Fibroblast of mammary gland (primary cell): ENCODE measurements around the gene HERC2.

ENCODE experiments used
- DNase-seq: peaks from one replicate; pipeline ENCODE4 v3.0.0-alpha.2; 2010; ENCODE audit warnings: low read depth
- H3K4me3 ChIP-seq: 2 replicates; pipeline ENCODE4 v1.5.1; 2011; ENCODE audit warnings: low read depth, mild to moderate bottlenecking, low read length, moderate library complexity; ENCODE audit not compliant: control insufficient read depth
- TF ChIP-seq, protein P1 (sequence below): conservative IDR thresholded peaks from 2 replicates; pipeline ENCODE4 v1.5.1; 2011; ENCODE audit warnings: low read depth, low read length, inconsistent platforms; ENCODE audit not compliant: control insufficient read depth, insufficient read depth

The HERC2 gene

GRCh38 chr15:28192772-28193171 is 129.2 kb downstream of the HERC2 start:
- no peak overlapping the region for H3K4me3 ChIP-seq
- no peak for DNase-seq
- TF ChIP-seq, protein P1, sequence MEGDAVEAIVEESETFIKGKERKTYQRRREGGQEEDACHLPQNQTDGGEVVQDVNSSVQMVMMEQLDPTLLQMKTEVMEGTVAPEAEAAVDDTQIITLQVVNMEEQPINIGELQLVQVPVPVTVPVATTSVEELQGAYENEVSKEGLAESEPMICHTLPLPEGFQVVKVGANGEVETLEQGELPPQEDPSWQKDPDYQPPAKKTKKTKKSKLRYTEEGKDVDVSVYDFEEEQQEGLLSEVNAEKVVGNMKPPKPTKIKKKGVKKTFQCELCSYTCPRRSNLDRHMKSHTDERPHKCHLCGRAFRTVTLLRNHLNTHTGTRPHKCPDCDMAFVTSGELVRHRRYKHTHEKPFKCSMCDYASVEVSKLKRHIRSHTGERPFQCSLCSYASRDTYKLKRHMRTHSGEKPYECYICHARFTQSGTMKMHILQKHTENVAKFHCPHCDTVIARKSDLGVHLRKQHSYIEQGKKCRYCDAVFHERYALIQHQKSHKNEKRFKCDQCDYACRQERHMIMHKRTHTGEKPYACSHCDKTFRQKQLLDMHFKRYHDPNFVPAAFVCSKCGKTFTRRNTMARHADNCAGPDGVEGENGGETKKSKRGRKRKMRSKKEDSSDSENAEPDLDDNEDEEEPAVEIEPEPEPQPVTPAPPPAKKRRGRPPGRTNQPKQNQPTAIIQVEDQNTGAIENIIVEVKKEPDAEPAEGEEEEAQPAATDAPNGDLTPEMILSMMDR = no peak

DNA sequence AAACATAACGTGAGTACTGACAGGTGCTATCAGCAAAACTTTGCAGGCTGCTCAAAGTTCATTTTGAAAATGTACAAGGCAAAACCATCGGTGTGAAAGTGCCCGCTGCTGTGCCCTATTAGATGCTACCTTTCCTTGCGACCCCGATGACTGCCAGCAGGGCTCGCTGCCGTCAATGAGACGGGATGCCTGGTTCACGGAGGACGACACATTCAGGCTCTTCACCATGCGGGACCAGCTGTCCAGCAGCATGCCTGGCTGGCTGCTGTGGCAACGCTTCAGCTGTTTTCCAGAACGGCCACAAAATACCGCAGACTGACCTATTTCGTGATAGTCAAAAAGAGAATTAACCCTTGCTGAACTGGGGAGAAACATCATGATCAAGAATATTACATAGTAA is 130.1 kb downstream of the HERC2 start:
- no peak overlapping the region for H3K4me3 ChIP-seq
- peak; percentile 44 for DNase-seq
- TF ChIP-seq, protein P1 = peak; percentile 23

- no peak overlapping the region for H3K4me3 ChIP-seq
- no peak for DNase-seq
- TF ChIP-seq, protein P1 = no peak
These were observed 131.4 kb downstream of the HERC2 start for GRCh38 chr15:28190391-28191174.

DNA sequence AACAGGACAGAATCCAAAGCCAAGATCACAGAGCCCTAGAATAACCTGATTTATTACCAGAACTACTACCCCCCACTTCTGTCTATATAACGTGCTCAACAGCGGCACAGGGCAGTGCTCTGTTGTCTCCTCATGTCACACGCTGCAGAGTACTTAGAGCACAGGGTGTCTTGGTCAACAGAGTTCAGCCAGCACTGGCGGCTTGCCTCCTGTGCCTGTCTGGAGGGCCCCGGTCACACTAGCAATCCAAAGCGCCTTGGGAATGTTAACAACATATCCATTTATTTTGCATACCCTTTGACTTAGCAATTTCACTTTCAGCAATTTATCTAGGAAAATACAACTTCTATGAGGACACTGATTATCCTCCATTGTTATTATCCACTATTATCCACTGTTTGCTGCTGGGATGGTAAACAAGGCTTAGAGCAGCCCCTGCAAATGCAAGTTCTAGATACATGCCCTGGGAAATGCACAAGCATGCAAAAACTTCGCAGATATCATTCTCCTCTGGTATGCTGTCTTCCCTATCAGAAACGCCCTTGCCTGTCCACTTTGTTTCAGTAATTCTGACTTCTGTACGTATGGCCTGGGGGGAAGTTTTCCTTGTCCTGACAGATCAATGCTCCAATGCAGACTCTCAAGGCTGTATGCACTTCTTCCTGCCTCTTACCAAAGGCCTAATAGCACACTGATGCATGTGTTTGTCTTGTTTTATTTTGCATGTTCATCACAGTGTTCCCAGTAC is 136.7 kb downstream of the HERC2 start:
- TF ChIP-seq, protein P1 = no peak
- DNase-seq = no peak
- H3K4me3 ChIP-seq = no peak overlapping the region

- no peak overlapping the region for H3K4me3 ChIP-seq
- DNase-seq = peak; percentile 31
- TF ChIP-seq, protein P1 = no peak
These were observed 137.8 kb downstream of the HERC2 start for GRCh38 chr15:28184166-28184565.

DNA sequence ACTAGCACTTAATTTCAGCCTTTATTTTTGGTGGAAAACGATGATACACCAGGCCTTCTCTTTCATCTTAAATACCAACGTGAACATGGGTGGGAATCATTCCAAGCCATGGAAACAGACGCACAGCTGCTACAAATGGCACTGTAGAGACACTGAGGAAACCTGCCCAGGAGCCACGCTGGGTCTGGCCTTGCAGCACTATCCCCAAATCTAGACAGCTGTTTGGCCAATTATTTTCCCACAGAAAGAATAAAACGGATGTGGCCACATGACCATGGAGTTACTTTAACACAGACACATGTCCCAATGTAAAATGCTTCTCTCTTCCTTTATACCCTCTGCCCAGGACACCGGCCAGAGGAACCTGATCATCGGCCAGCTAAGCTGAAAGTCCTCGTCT is 139.2 kb downstream of the HERC2 start:
- DNase-seq = no peak
- TF ChIP-seq, protein P1 = no peak

More for the DNA sequence above, 139.2 kb downstream of the HERC2 start:
- no peak overlapping the region for H3K4me3 ChIP-seq
